Stimulated activated naive B cell treated with anti-CD40 and anti-IgM and Interleukin-4, amounts not matched to agents 10 μg/mL and 1 μg/mL and 100 μg/mL, for 72 hours (primary cell): ENCODE results near the gene PARP12.

ENCODE experiments used
- ATAC-seq, 2 donors: fragments of 150-1000 bp; cut with Tn5 transposase; replicated peaks; 2 replicates each; pipeline ENCODE4 v1.10.0; 2021; ENCODE audit warnings: moderate library complexity in 1 of 2
- DNase-seq: peaks from one replicate; pipeline ENCODE4 v3.0.0; 2021
- H3K27ac Mint-ChIP-seq: one replicate; pipeline ENCODE4 v1.8.0; 2022; ENCODE audit warnings: mild to moderate bottlenecking, mixed read lengths
- H3K27me3 Mint-ChIP-seq, 2 donors: one replicate each; pipeline ENCODE4 v1.8.0; 2022; ENCODE audit warnings: mixed read lengths in 2 of 2
- H3K36me3 Mint-ChIP-seq, 2 donors: one replicate each; pipeline ENCODE4 v1.8.0; 2022; ENCODE audit warnings: mixed read lengths in 2 of 2, mild to moderate bottlenecking in 1 of 2
- H3K4me1 Mint-ChIP-seq, 2 donors: one replicate each; pipeline ENCODE4 v1.8.0; 2022; ENCODE audit warnings: mixed read lengths in 2 of 2, mild to moderate bottlenecking in 1 of 2
- H3K4me3 Mint-ChIP-seq, 2 donors: one replicate each; pipeline ENCODE4 v1.8.0; 2022; ENCODE audit warnings: mild to moderate bottlenecking in 2 of 2, mixed read lengths in 2 of 2, moderate library complexity in 1 of 2
- H3K9me3 Mint-ChIP-seq, 2 donors: one replicate each; pipeline ENCODE4 v1.8.0; 2022; ENCODE audit warnings: mixed read lengths in 2 of 2, mild to moderate bottlenecking in 1 of 2

The PARP12 gene

GRCh38 chr7:140022582-140023211 lies 40.1 kb downstream of the PARP12 start:
- no peak for ATAC-seq
- Mint-ChIP-seq H3K36me3 (peaks cover 45 to 51% of the 10 kb centered on the region in 2 donors), H3K27me3 (no peaks in the 10 kb centered on the region), H3K9me3 (no peaks in the 10 kb centered on the region), H3K4me1 (peaks cover 0 to 8% of the 10 kb centered on the region in 2 donors), H3K27ac (no peak overlapping the region), H3K4me3 (no peak overlapping the region)
- no peak for DNase-seq

GRCh38 chr7:140021603-140022002 lies 41.1 kb downstream of the PARP12 start:
- DNase-seq, result no peak
- peaks cover 40 to 52% of the 10 kb centered on the region in 2 donors for H3K36me3 Mint-ChIP-seq
- no peak for ATAC-seq
- peaks cover 0 to 8% of the 10 kb centered on the region in 2 donors for H3K4me1 Mint-ChIP-seq
- no peaks in the 10 kb centered on the region for H3K27me3 Mint-ChIP-seq
- no peak overlapping the region for H3K4me3 Mint-ChIP-seq
- no peaks in the 10 kb centered on the region for H3K9me3 Mint-ChIP-seq
- H3K27ac Mint-ChIP-seq, result peak overlapping the region; percentile 57

- no peak overlapping the region for H3K4me3 Mint-ChIP-seq
- ATAC-seq (no peak), DNase-seq (no peak)
- H3K27ac Mint-ChIP-seq, result peak overlapping the region; percentile 37
- H3K27me3 Mint-ChIP-seq, result no peaks in the 10 kb centered on the region
- peaks cover 27 to 46% of the 10 kb centered on the region in 2 donors for H3K36me3 Mint-ChIP-seq
- H3K4me1 Mint-ChIP-seq, result peaks cover 0 to 8% of the 10 kb centered on the region in 2 donors
- H3K9me3 Mint-ChIP-seq, result no peaks in the 10 kb centered on the region
These were observed 43.1 kb downstream of the PARP12 start for GRCh38 chr7:140019606-140020005.

- no peak for ATAC-seq
- Mint-ChIP-seq H3K36me3 (peaks cover 23 to 42% of the 10 kb centered on the region in 2 donors), H3K27me3 (no peaks in the 10 kb centered on the region), H3K4me1 (peaks cover 0 to 8% of the 10 kb centered on the region in 2 donors), H3K27ac (no peak overlapping the region), H3K4me3 (no peak overlapping the region), H3K9me3 (no peaks in the 10 kb centered on the region)
- DNase-seq, result no peak
These were observed 43.6 kb downstream of the PARP12 start for GRCh38 chr7:140019172-140019571.

- H3K9me3 Mint-ChIP-seq, result no peaks in the 10 kb centered on the region
- peaks cover 0 to 8% of the 10 kb centered on the region in 2 donors for H3K4me1 Mint-ChIP-seq
- ATAC-seq (no peak), DNase-seq (no peak)
- peaks cover 16 to 38% of the 10 kb centered on the region in 2 donors for H3K36me3 Mint-ChIP-seq
- H3K27me3 Mint-ChIP-seq, result no peaks in the 10 kb centered on the region
- no peak overlapping the region for H3K4me3 Mint-ChIP-seq
- H3K27ac Mint-ChIP-seq, result no peak overlapping the region
These were observed 44.4 kb downstream of the PARP12 start for GRCh38 chr7:140018125-140019043.

- Mint-ChIP-seq H3K4me1 (peaks cover 0 to 8% of the 10 kb centered on the region in 2 donors), H3K27me3 (no peaks in the 10 kb centered on the region), H3K4me3 (no peak overlapping the region), H3K9me3 (no peaks in the 10 kb centered on the region), H3K27ac (no peak overlapping the region), H3K36me3 (peaks cover 18 to 30% of the 10 kb centered on the region in 2 donors)
- ATAC-seq, result no peak
- no peak for DNase-seq
These were observed 45.2 kb downstream of the PARP12 start for GRCh38 chr7:140017543-140017942.

- H3K4me1 Mint-ChIP-seq, result peaks cover 0 to 8% of the 10 kb centered on the region in 2 donors
- no peaks in the 10 kb centered on the region for H3K9me3 Mint-ChIP-seq
- no peak overlapping the region for H3K27ac Mint-ChIP-seq
- peaks cover 15 to 26% of the 10 kb centered on the region in 2 donors for H3K36me3 Mint-ChIP-seq
- no peaks in the 10 kb centered on the region for H3K27me3 Mint-ChIP-seq
- H3K4me3 Mint-ChIP-seq, result no peak overlapping the region
- ATAC-seq (no peak), DNase-seq (no peak)
These were observed 45.7 kb downstream of the PARP12 start for GRCh38 chr7:140017034-140017433.

- no peaks in the 10 kb centered on the region for H3K9me3 Mint-ChIP-seq
- ATAC-seq, result no peak
- H3K36me3 Mint-ChIP-seq, result peaks cover 12 to 24% of the 10 kb centered on the region in 2 donors
These were observed 46.2 kb downstream of the PARP12 start for GRCh38 chr7:140016540-140016939.

GRCh38 chr7:140015471-140015970 lies 47.2 kb downstream of the PARP12 start:
- Mint-ChIP-seq H3K27ac (no peak overlapping the region), H3K4me1 (peaks cover 0 to 4% of the 10 kb centered on the region in 2 donors), H3K36me3 (peaks cover 10 to 21% of the 10 kb centered on the region in 2 donors), H3K27me3 (no peaks in the 10 kb centered on the region), H3K4me3 (no peak overlapping the region), H3K9me3 (no peaks in the 10 kb centered on the region)
- no peak for ATAC-seq
- no peak for DNase-seq

More at GRCh38 chr7:140016540-140016939, 46.2 kb downstream of the PARP12 start:
- H3K4me1 Mint-ChIP-seq, result peaks cover 0 to 4% of the 10 kb centered on the region in 2 donors
- DNase-seq, result no peak
- no peak overlapping the region for H3K4me3 Mint-ChIP-seq
- H3K27me3 Mint-ChIP-seq, result no peaks in the 10 kb centered on the region
- H3K27ac Mint-ChIP-seq, result no peak overlapping the region

GRCh38 chr7:140014123-140014522 lies 48.6 kb downstream of the PARP12 start:
- Mint-ChIP-seq H3K36me3 (peaks cover 10 to 21% of the 10 kb centered on the region in 2 donors), H3K27me3 (no peaks in the 10 kb centered on the region), H3K4me1 (peaks cover 0 to 3% of the 10 kb centered on the region in 2 donors), H3K27ac (no peak overlapping the region), H3K4me3 (no peak overlapping the region), H3K9me3 (no peaks in the 10 kb centered on the region)
- DNase-seq (no peak), ATAC-seq (no peak)

- no peaks in the 10 kb centered on the region for H3K27me3 Mint-ChIP-seq
- ATAC-seq, result no peak
- H3K27ac Mint-ChIP-seq, result no peak overlapping the region
- DNase-seq, result no peak
- H3K4me1 Mint-ChIP-seq, result no peaks in the 10 kb centered on the region
- H3K4me3 Mint-ChIP-seq, result no peak overlapping the region
- no peaks in the 10 kb centered on the region for H3K9me3 Mint-ChIP-seq
- peaks cover 10 to 21% of the 10 kb centered on the region in 2 donors for H3K36me3 Mint-ChIP-seq
These were observed 49.1 kb downstream of the PARP12 start for GRCh38 chr7:140013676-140014075.

- H3K36me3 Mint-ChIP-seq, result peaks cover 10 to 15% of the 10 kb centered on the region in 2 donors
- H3K27ac Mint-ChIP-seq, result no peak overlapping the region
- no peak for ATAC-seq
- H3K4me3 Mint-ChIP-seq, result no peak overlapping the region
- H3K4me1 Mint-ChIP-seq, result no peaks in the 10 kb centered on the region
- H3K9me3 Mint-ChIP-seq, result no peaks in the 10 kb centered on the region
- no peaks in the 10 kb centered on the region for H3K27me3 Mint-ChIP-seq
- no peak for DNase-seq
These were observed 52.4 kb downstream of the PARP12 start for GRCh38 chr7:140010194-140010895.

GRCh38 chr7:140009735-140010134 lies 53.0 kb downstream of the PARP12 start:
- DNase-seq (no peak), ATAC-seq (no peak)
- H3K36me3 Mint-ChIP-seq, result peaks cover 8 to 12% of the 10 kb centered on the region in 2 donors
- H3K4me1 Mint-ChIP-seq, result no peaks in the 10 kb centered on the region
- no peak overlapping the region for H3K4me3 Mint-ChIP-seq
- no peak overlapping the region for H3K27ac Mint-ChIP-seq
- H3K27me3 Mint-ChIP-seq, result no peaks in the 10 kb centered on the region
- H3K9me3 Mint-ChIP-seq, result no peaks in the 10 kb centered on the region
